ENCODE measurements around the gene CAPN9.
A peak's percentile ranks its signal among the peaks of the same experiment; 100 is the strongest.

The CAPN9 gene

DNA sequence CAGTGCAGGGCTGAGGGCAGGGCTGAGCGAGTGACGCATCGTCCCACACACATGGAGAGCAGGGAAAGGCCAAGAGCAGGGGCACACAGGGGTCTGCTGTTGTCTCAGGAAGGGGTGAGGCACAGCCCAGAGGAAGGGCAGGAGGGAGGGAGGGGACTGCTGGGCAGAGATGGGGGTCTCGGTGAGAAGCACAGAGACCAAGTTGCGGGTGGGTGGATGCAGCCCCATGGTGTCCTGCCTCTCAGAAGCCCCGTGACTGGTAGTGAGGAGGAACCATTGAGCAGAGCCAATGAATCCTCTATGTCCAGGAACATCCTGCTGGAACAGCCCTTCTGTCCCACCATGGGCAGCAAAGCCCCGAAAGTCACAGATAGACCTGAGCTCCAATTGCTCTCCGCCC lies 103.4 kb downstream of the CAPN9 start:
- no peak; the same call in 1 of the 3 replicates for ATAC-seq
- no peak for TF ChIP-seq GLIS3 (CRISPR knock-in tag; IDR thresholded peaks at IDR 0.05)
- no peak for TF ChIP-seq ZNF565 (CRISPR knock-in tag; conservative IDR thresholded peaks at IDR 0.05; ENCODE audit: low read depth)
- TF ChIP-seq, protein P1, sequence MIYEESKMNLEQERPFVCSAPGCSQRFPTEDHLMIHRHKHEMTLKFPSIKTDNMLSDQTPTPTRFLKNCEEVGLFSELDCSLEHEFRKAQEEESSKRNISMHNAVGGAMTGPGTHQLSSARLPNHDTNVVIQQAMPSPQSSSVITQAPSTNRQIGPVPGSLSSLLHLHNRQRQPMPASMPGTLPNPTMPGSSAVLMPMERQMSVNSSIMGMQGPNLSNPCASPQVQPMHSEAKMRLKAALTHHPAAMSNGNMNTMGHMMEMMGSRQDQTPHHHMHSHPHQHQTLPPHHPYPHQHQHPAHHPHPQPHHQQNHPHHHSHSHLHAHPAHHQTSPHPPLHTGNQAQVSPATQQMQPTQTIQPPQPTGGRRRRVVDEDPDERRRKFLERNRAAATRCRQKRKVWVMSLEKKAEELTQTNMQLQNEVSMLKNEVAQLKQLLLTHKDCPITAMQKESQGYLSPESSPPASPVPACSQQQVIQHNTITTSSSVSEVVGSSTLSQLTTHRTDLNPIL (CRISPR knock-in tag; IDR thresholded peaks at IDR 0.05; ENCODE audit: low read depth): no peak
- no peak for TF ChIP-seq ZNF70 (CRISPR knock-in tag; IDR thresholded peaks at IDR 0.05)
- TF ChIP-seq ZFP3 (CRISPR knock-in tag; IDR thresholded peaks at IDR 0.05): no peak
- no peak for TF ChIP-seq CSDC2 (CRISPR knock-in tag; IDR thresholded peaks at IDR 0.05)
- no peak for TF ChIP-seq ZFP30 (CRISPR knock-in tag; IDR thresholded peaks at IDR 0.05)
- no peak for TF ChIP-seq TOX (CRISPR knock-in tag; IDR thresholded peaks at IDR 0.05; ENCODE audit: borderline replicate concordance)

DNA sequence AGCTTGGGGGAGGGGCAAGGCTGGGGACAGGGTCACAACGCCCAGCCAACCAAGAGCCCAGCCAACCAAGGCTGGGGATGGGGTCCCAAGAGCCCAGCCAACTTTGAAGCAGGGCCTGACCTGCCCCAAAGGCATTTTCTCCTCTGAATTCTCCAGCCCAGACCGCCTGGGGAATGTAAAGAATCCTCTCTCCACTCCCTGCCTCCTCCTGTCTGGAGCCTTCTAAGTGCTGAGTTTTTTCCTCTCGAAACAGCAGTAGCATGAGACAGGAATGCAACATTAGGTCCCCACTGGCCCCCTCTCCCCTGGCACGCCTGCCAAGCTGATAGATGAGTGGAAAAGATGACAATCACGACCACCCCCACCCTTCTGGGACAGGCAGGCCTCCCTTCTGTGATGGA lies 104.1 kb downstream of the CAPN9 start:
- ATAC-seq: peak; percentile 87
- 0 out of 2 replicates have a peak, but pooled peaks have one; percentile 44 for TF ChIP-seq ZFP3 (CRISPR knock-in tag; IDR thresholded peaks at IDR 0.05)
- TF ChIP-seq, protein P2, sequence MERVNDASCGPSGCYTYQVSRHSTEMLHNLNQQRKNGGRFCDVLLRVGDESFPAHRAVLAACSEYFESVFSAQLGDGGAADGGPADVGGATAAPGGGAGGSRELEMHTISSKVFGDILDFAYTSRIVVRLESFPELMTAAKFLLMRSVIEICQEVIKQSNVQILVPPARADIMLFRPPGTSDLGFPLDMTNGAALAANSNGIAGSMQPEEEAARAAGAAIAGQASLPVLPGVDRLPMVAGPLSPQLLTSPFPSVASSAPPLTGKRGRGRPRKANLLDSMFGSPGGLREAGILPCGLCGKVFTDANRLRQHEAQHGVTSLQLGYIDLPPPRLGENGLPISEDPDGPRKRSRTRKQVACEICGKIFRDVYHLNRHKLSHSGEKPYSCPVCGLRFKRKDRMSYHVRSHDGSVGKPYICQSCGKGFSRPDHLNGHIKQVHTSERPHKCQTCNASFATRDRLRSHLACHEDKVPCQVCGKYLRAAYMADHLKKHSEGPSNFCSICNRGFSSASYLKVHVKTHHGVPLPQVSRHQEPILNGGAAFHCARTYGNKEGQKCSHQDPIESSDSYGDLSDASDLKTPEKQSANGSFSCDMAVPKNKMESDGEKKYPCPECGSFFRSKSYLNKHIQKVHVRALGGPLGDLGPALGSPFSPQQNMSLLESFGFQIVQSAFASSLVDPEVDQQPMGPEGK (CRISPR knock-in tag; IDR thresholded peaks at IDR 0.05; ENCODE audit: borderline replicate concordance): no peak
- TF ChIP-seq RARB (CRISPR knock-in tag; IDR thresholded peaks at IDR 0.05): no peak
- peak; percentile 56; the same call in 1 of the 2 replicates for TF ChIP-seq CSDC2 (CRISPR knock-in tag; IDR thresholded peaks at IDR 0.05)
- TF ChIP-seq ZC3H10 (CRISPR knock-in tag; IDR thresholded peaks at IDR 0.05): no peak
- TF ChIP-seq, protein P1 (CRISPR knock-in tag; IDR thresholded peaks at IDR 0.05; ENCODE audit: low read depth): peak; percentile 40; the same call in 1 of the 2 replicates
- TF ChIP-seq TCF4 (CRISPR knock-in tag; IDR thresholded peaks at IDR 0.05; ENCODE audit: borderline replicate concordance): no peak
- TF ChIP-seq, protein P3, sequence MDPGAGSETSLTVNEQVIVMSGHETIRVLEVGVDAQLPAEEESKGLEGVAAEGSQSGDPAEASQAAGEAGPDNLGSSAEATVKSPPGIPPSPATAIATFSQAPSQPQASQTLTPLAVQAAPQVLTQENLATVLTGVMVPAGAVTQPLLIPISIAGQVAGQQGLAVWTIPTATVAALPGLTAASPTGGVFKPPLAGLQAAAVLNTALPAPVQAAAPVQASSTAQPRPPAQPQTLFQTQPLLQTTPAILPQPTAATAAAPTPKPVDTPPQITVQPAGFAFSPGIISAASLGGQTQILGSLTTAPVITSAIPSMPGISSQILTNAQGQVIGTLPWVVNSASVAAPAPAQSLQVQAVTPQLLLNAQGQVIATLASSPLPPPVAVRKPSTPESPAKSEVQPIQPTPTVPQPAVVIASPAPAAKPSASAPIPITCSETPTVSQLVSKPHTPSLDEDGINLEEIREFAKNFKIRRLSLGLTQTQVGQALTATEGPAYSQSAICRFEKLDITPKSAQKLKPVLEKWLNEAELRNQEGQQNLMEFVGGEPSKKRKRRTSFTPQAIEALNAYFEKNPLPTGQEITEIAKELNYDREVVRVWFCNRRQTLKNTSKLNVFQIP (CRISPR knock-in tag; IDR thresholded peaks at IDR 0.05; ENCODE audit: borderline replicate concordance, low read depth): no peak
- TF ChIP-seq, protein P4, sequence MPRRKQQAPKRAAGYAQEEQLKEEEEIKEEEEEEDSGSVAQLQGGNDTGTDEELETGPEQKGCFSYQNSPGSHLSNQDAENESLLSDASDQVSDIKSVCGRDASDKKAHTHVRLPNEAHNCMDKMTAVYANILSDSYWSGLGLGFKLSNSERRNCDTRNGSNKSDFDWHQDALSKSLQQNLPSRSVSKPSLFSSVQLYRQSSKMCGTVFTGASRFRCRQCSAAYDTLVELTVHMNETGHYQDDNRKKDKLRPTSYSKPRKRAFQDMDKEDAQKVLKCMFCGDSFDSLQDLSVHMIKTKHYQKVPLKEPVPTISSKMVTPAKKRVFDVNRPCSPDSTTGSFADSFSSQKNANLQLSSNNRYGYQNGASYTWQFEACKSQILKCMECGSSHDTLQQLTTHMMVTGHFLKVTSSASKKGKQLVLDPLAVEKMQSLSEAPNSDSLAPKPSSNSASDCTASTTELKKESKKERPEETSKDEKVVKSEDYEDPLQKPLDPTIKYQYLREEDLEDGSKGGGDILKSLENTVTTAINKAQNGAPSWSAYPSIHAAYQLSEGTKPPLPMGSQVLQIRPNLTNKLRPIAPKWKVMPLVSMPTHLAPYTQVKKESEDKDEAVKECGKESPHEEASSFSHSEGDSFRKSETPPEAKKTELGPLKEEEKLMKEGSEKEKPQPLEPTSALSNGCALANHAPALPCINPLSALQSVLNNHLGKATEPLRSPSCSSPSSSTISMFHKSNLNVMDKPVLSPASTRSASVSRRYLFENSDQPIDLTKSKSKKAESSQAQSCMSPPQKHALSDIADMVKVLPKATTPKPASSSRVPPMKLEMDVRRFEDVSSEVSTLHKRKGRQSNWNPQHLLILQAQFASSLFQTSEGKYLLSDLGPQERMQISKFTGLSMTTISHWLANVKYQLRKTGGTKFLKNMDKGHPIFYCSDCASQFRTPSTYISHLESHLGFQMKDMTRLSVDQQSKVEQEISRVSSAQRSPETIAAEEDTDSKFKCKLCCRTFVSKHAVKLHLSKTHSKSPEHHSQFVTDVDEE (CRISPR knock-in tag; IDR thresholded peaks at IDR 0.05): no peak
- TF ChIP-seq ESRRG (CRISPR knock-in tag; IDR thresholded peaks at IDR 0.05): no peak
- no peak for TF ChIP-seq ZNF565 (CRISPR knock-in tag; conservative IDR thresholded peaks at IDR 0.05; ENCODE audit: low read depth)
- TF ChIP-seq ARNTL (CRISPR knock-in tag; IDR thresholded peaks at IDR 0.05; ENCODE audit: borderline replicate concordance, low read depth): no peak
- peak; percentile 86 for TF ChIP-seq ISL1 (CRISPR knock-in tag; IDR thresholded peaks at IDR 0.05)
- no peak for TF ChIP-seq ZNF8 (CRISPR knock-in tag; IDR thresholded peaks at IDR 0.05)
- TF ChIP-seq GLIS3 (CRISPR knock-in tag; IDR thresholded peaks at IDR 0.05): no peak
